ENCODE results near the gene C1QTNF1. TPM values are rescaled to one million over a fixed set of nuclear protein-coding genes. Genes with fewer than 3 reads are reported as not detected.

Gene C1QTNF1
- total RNA-seq, 3 donors from 2014 or later (not counting 1 experiment from before 2014, with no cell fraction given), result 0.20 to 0.28 TPM; not detected in 1

DNA sequence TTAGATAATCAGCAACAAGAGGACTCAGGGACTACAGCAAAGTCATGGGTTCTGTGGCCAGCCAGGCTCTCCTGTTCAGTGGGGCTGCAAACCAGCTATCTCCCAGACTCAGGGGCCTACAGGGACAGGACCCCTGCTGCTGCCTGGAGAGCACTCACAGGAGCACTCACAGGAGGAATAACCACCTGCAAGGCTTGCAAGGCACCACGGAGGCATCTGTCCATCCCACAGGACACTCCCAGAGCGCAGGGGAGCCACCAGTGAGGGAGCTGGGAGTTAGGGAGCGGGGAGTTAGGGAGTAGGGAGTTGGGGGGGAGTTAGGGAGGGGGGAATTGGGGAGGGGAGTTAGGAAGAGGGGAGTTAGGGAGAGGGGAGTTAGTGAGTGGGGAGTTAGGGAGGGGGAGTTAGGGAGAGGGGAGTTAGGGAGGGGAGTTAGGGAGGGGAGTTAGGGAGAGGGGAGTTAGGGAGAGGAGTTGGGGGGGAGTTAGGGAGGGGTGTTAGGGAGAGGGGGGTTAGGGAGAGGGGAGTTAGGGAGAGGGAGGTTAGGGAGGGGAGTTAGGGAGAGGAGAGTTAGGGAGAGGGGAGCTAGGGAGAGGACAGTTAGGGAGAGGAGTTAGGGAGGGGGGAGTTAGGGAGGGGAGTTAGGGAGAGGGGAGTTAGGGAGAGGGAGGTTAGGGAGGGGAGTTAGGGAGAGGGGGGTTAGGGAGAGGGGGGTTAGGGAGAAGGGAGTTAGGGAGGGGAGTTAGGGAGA lies 20.1 kb upstream of the C1QTNF1 start:
- Histone ChIP-seq H3K9me3 (ENCODE audit: control insufficient read depth, insufficient read depth, low read length) (no peaks in the 10 kb centered on the region), H3K27me3 (ENCODE audit: control insufficient read depth, insufficient read depth, low read length) (no peaks in the 10 kb centered on the region), H3K36me3 (ENCODE audit: control insufficient read depth, insufficient read depth, low read length) (peaks cover 4% of the 10 kb centered on the region), H3K27ac (ENCODE audit: low read length) (no peak overlapping the region), H3K4me1 (ENCODE audit: control insufficient read depth, insufficient read depth, low read length) (peaks cover 37% of the 10 kb centered on the region), H3K4me3 (ENCODE audit: low read length) (no peak overlapping the region)
- Mint-ChIP-seq H3K9me3 (no peaks in the 10 kb centered on the region), H3K36me3 (no peaks in the 10 kb centered on the region), H3K4me3 (no peak overlapping the region), H3K27ac (peak overlapping the region in 1 of 2 donors; percentile 76), H3K27me3 (ENCODE audit: low read depth in 2 of 2) (no peaks in the 10 kb centered on the region), H3K4me1 (peaks cover 58 to 73% of the 10 kb centered on the region in 2 donors)
- TF ChIP-seq, protein P1, sequence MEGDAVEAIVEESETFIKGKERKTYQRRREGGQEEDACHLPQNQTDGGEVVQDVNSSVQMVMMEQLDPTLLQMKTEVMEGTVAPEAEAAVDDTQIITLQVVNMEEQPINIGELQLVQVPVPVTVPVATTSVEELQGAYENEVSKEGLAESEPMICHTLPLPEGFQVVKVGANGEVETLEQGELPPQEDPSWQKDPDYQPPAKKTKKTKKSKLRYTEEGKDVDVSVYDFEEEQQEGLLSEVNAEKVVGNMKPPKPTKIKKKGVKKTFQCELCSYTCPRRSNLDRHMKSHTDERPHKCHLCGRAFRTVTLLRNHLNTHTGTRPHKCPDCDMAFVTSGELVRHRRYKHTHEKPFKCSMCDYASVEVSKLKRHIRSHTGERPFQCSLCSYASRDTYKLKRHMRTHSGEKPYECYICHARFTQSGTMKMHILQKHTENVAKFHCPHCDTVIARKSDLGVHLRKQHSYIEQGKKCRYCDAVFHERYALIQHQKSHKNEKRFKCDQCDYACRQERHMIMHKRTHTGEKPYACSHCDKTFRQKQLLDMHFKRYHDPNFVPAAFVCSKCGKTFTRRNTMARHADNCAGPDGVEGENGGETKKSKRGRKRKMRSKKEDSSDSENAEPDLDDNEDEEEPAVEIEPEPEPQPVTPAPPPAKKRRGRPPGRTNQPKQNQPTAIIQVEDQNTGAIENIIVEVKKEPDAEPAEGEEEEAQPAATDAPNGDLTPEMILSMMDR (IDR thresholded peaks at IDR 0.05), result no peak
- intact Hi-C loops (cut with micrococcal nuclease), result no loop called here
- DNase-seq (no peak), ATAC-seq (no peak)
- WGBS (ENCODE audit: insufficient coverage), result 83% methylated on average over 3 of the region's 3 CpGs

GRCh38 chr17:79005063-79005861 lies 18.7 kb upstream of the C1QTNF1 start:
- no peaks in the 10 kb centered on the region for H3K9me3 ChIP-seq (ENCODE audit: control insufficient read depth, insufficient read depth, low read length)
- no peak overlapping the region for H3K27ac ChIP-seq (ENCODE audit: low read length)
- Mint-ChIP-seq H3K36me3 (no peaks in the 10 kb centered on the region), H3K4me1 (peaks cover 61 to 80% of the 10 kb centered on the region in 2 donors), H3K27ac (peak overlapping the region in 1 of 2 donors; percentile 19), H3K4me3 (no peak overlapping the region), H3K9me3 (no peaks in the 10 kb centered on the region), H3K27me3 (ENCODE audit: low read depth in 2 of 2) (no peaks in the 10 kb centered on the region)
- 58% methylated on average over 12 of the region's 12 CpGs for WGBS (ENCODE audit: insufficient coverage)
- peak in 1 of 2 donors; percentile 26 for DNase-seq
- peaks cover 47% of the 10 kb centered on the region for H3K4me1 ChIP-seq (ENCODE audit: control insufficient read depth, insufficient read depth, low read length)
- intact Hi-C loops (cut with micrococcal nuclease), result no loop called here
- no peak for ATAC-seq
- H3K36me3 ChIP-seq (ENCODE audit: control insufficient read depth, insufficient read depth, low read length), result peaks cover 2% of the 10 kb centered on the region
- no peak overlapping the region for H3K4me3 ChIP-seq (ENCODE audit: low read length)
- TF ChIP-seq, protein P1 (IDR thresholded peaks at IDR 0.05), result no peak
- H3K27me3 ChIP-seq (ENCODE audit: control insufficient read depth, insufficient read depth, low read length), result no peaks in the 10 kb centered on the region

GRCh38 chr17:79006046-79006445 lies 17.9 kb upstream of the C1QTNF1 start:
- no peak overlapping the region for H3K27ac ChIP-seq (ENCODE audit: low read length)
- Mint-ChIP-seq H3K27me3 (ENCODE audit: low read depth in 2 of 2) (no peaks in the 10 kb centered on the region), H3K9me3 (no peaks in the 10 kb centered on the region)

More at GRCh38 chr17:79006046-79006445, 17.9 kb upstream of the C1QTNF1 start:
- no peaks in the 10 kb centered on the region for H3K36me3 Mint-ChIP-seq
- Histone ChIP-seq H3K36me3 (ENCODE audit: control insufficient read depth, insufficient read depth, low read length) (no peaks in the 10 kb centered on the region), H3K4me1 (ENCODE audit: control insufficient read depth, insufficient read depth, low read length) (peaks cover 48% of the 10 kb centered on the region), H3K27me3 (ENCODE audit: control insufficient read depth, insufficient read depth, low read length) (no peaks in the 10 kb centered on the region), H3K9me3 (ENCODE audit: control insufficient read depth, insufficient read depth, low read length) (no peaks in the 10 kb centered on the region), H3K4me3 (ENCODE audit: low read length) (no peak overlapping the region)
- WGBS (ENCODE audit: insufficient coverage), result 92% methylated on average over 7 of the region's 8 CpGs
- DNase-seq (no peak), ATAC-seq (no peak)
- peak overlapping the region in 1 of 2 donors; percentile 19 for H3K27ac Mint-ChIP-seq
- TF ChIP-seq, protein P1 (IDR thresholded peaks at IDR 0.05), result no peak
- no peak overlapping the region for H3K4me3 Mint-ChIP-seq
- intact Hi-C loops (cut with micrococcal nuclease), result no loop called here
- peaks cover 58 to 72% of the 10 kb centered on the region in 2 donors for H3K4me1 Mint-ChIP-seq
